Heart left ventricle (tissue), 16 donors: ENCODE data around the gene ZNF341. TPM values are rescaled to one million over a fixed set of nuclear protein-coding genes. Genes with fewer than 3 reads are reported as not detected.

Source experiments
- ATAC-seq, 4 donors: fragments of 200-7000 bp; cut with Tn5 transposase; one replicate each; pipeline ENCODE4 v1.9.1; 2020 to 2022; ENCODE audit warnings: moderate library complexity in 4 of 4, mild to moderate bottlenecking in 3 of 4, moderate number of reproducible peaks in 1 of 4
- DNase-seq, 5 donors: peaks; one replicate each; pipeline ENCODE4 v3.0.0-alpha.2; 2020
- H3K27ac ChIP-seq, 12 donors: fragments of 200-600 bp; sonication (generic) in 4 of 12; one replicate each; pipeline versions ENCODE4 v1.5.0 to v1.8.0; 2016 to 2022; ENCODE audit warnings: mild to moderate bottlenecking in 2 of 12
- H3K27me3 ChIP-seq, 9 donors: fragments of 200-600 bp; sonication (generic) in 2 of 9; one replicate each; pipeline versions ENCODE4 v1.5.1 to v1.8.0; 2016 to 2022; ENCODE audit warnings: mild to moderate bottlenecking in 3 of 9
- H3K36me3 ChIP-seq, 9 donors: fragments of 200-600 bp; sonication (generic) in 2 of 9; one replicate each; pipeline versions ENCODE4 v1.5.0 to v1.8.0; 2018 to 2022; ENCODE audit warnings: mild to moderate bottlenecking in 2 of 9
- H3K4me1 ChIP-seq, 12 donors: fragments of 200-600 bp; sonication (generic) in 4 of 12; one replicate each; pipeline versions ENCODE4 v1.5.0 to v1.8.0; 2016 to 2022; ENCODE audit warnings: mild to moderate bottlenecking in 3 of 12
- H3K4me3 ChIP-seq, 12 donors: fragments of 200-600 bp; sonication (generic) in 4 of 12; one replicate each; pipeline versions ENCODE4 v1.5.0 to v1.8.0; 2017 to 2022; ENCODE audit warnings: mild to moderate bottlenecking in 9 of 12, moderate library complexity in 4 of 12
- H3K9me3 ChIP-seq, 12 donors: fragments of 200-600 bp; sonication (generic) in 4 of 12; one replicate each; pipeline versions ENCODE4 v1.5.0 to v1.8.0; 2016 to 2022; ENCODE audit warnings: mild to moderate bottlenecking in 1 of 12
- POLR2A ChIP-seq, 2 donors: fragments of 450-650 bp; IDR thresholded peaks; one replicate each; pipeline ENCODE4 v1.6.1; 2017; ENCODE audit warnings: antibody characterized with exemption in 2 of 2, mild to moderate bottlenecking in 2 of 2, moderate library complexity in 2 of 2
- WGBS, 4 donors: extraction: QIAGEN DNeasy Blood & Tissue Kit in 2 of 4; methylation state at CpG; one replicate each; pipeline versions ENCODE4 v1.1.5 to v1.1.7; 2013 to 2018; 5-methylcytosine and 5-hydroxymethylcytosine counted together
- intact Hi-C, 10 donors: fragments of 100-400 bp; cut with DNase I; formaldehyde crosslinking; loops; one replicate each; pipeline versions ENCODE4 v1.11.1 to v1.14.2; 2022
- polyA plus RNA-seq, 2 donors: library from polyadenylated mRNA; stranded (reverse); fragments of 200-250 nt; gene quantifications; one replicate each; pipeline ENCODE4 v1.2.3, GENCODE V29; 2013
- total RNA-seq, 9 donors: library from RNA; depleted of rRNA in 2 of 9; stranded (reverse); fragments of >200 nt in 2 of 9; fragmentation: NEBNext Ultra II Directional in 3 of 9; extraction: Animal tissue kit (Norgen Biotek cat#: 25700) in 3 of 9; gene quantifications; one replicate each; pipeline versions ENCODE4 v1.1.0 to v1.2.4, GENCODE V29; 2016 to 2023
- TF ChIP-seq, protein P1 (sequence below), 12 donors: fragments of 200-600 bp; sonication (generic) in 4 of 12; IDR thresholded peaks; one replicate each; pipeline versions ENCODE4 v1.5.0 to v1.8.0; 2018 to 2022; ENCODE audit warnings: antibody characterized with exemption in 12 of 12, mild to moderate bottlenecking in 5 of 12
- donor health status: ischemic (EF 13 %, LVEDD 7.1; RV severe dilation, severe dysfunction).
- donor health status: healthy with polysubstance abuse.
- donor health status: DM: no; HTN: yes; CAD: no.
- donor health status: DM: no; HTN: no; CAD: no.
- donor health status: ischemic (EF 25% LVEDD 6.9; RV normal size, moderate dysfunction).
- donor health status: ischemic (EF 25% LVEDD 5.7; RV mildly dilated, moderate dysfunction).
- donor health status: healthy.
- donor health status: DM: yes; HTN: yes; CAD: no.
- donor health status: ischemic (EF 35%, LVEDD 5.7; RV mildly dilated, moderate dysfunction).
- donor health status: nonischemic (EF 11% LVEDD 7.7; RV severe dilation, severe dysfunction).
- donor health status: DM: yes; HTN: yes; CAD: no.
- donor health status: PGD.
- donor health status: ischemic (EF 29% LVEDD 5.4; RV normal size, mild dysfunction).
- donor health status: nonischemic (EF 23%, LVEDD 6.1; RV moderate dilation, normal function).

Gene ZNF341
- total and polyA plus RNA-seq, 11 donors: 1.2 to 3.3 (median 1.7) TPM

- ATAC-seq (no peak), DNase-seq (no peak)
- Histone ChIP-seq H3K4me1 (peaks cover 0 to 13% (median 8%) of the 10 kb centered on the region in 12 donors), H3K36me3 (no peaks in the 10 kb centered on the region), H3K27ac (no peak overlapping the region), H3K4me3 (no peak overlapping the region), H3K27me3 (no peaks in the 10 kb centered on the region), H3K9me3 (no peaks in the 10 kb centered on the region)
- 92 to 93% (median 92%) methylated on average over 3 of the region's 3 CpGs for WGBS, 4 donors
- TF ChIP-seq POLR2A (IDR thresholded peaks at IDR 0.05): no peak
- intact Hi-C loops: loop anchor here in 1 of 10 donors (5.0 kb wide), 1 partner anchor 36 kb away; no protein-coding TSS in a partner anchor
Observed at GRCh38 chr20:33727806-33728205, 4.0 kb upstream of the ZNF341 start.

- Histone ChIP-seq H3K9me3 (no peaks in the 10 kb centered on the region), H3K4me1 (peaks cover 0 to 18% (median 12%) of the 10 kb centered on the region in 12 donors), H3K27me3 (no peaks in the 10 kb centered on the region), H3K27ac (no peak overlapping the region), H3K4me3 (no peak overlapping the region), H3K36me3 (no peaks in the 10 kb centered on the region)
- no peak for DNase-seq
- WGBS, 4 donors: 84 to 89% (median 87%) methylated on average over 2 of the region's 2 CpGs
- TF ChIP-seq, protein P1, sequence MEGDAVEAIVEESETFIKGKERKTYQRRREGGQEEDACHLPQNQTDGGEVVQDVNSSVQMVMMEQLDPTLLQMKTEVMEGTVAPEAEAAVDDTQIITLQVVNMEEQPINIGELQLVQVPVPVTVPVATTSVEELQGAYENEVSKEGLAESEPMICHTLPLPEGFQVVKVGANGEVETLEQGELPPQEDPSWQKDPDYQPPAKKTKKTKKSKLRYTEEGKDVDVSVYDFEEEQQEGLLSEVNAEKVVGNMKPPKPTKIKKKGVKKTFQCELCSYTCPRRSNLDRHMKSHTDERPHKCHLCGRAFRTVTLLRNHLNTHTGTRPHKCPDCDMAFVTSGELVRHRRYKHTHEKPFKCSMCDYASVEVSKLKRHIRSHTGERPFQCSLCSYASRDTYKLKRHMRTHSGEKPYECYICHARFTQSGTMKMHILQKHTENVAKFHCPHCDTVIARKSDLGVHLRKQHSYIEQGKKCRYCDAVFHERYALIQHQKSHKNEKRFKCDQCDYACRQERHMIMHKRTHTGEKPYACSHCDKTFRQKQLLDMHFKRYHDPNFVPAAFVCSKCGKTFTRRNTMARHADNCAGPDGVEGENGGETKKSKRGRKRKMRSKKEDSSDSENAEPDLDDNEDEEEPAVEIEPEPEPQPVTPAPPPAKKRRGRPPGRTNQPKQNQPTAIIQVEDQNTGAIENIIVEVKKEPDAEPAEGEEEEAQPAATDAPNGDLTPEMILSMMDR (IDR thresholded peaks at IDR 0.05): no peak
- TF ChIP-seq POLR2A (IDR thresholded peaks at IDR 0.05): no peak
- intact Hi-C loops: loop anchor here in 1 of 10 donors (5.0 kb wide), 1 partner anchor 36 kb away; no protein-coding TSS in a partner anchor
- ATAC-seq: no peak
Observed at GRCh38 chr20:33728463-33728862, 3.3 kb upstream of the ZNF341 start.

DNA sequence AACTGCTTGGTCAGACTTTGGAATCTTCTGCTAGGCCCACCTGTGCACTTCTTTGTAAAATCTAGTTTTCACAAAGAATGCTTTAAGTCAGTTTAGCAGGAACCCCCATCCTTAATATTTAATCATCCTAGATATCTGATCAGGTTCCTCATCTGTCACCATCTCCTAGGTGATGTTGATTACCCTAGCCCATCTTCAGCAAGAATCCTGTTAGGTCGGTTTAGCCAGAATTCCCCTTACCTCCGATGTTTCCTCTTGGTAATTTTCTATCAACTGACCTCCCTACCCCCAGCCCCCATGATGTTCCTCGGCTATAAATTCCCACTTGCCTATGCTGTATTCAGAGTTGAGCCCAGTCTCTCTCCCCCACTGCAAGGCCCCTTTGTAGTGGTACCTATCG, 2.7 kb upstream of the ZNF341 start:
- Histone ChIP-seq H3K27ac (no peak overlapping the region), H3K4me1 (peaks cover 0 to 24% (median 18%) of the 10 kb centered on the region in 12 donors), H3K36me3 (no peaks in the 10 kb centered on the region), H3K4me3 (no peak overlapping the region), H3K9me3 (no peaks in the 10 kb centered on the region), H3K27me3 (no peaks in the 10 kb centered on the region)
- DNase-seq (no peak), ATAC-seq (no peak)
- 74 to 84% (median 77%) methylated on average over 4 of the region's 4 CpGs for WGBS, 4 donors
- TF ChIP-seq POLR2A (IDR thresholded peaks at IDR 0.05): no peak
- TF ChIP-seq, protein P1 (IDR thresholded peaks at IDR 0.05): no peak
- intact Hi-C loops: loop anchor here in 1 of 10 donors (5.0 kb wide), 1 partner anchor 37 kb away; no protein-coding TSS in a partner anchor

GRCh38 chr20:33730946-33731692, 677 bp upstream of the ZNF341 start:
- TF ChIP-seq, protein P1 (IDR thresholded peaks at IDR 0.05): no peak
- TF ChIP-seq POLR2A (IDR thresholded peaks at IDR 0.05): no peak
- intact Hi-C loops: loop anchor here in 6 of 10 donors (5.0 kb wide), 5 partner anchors 59 to 274 kb away; partner anchors contain the start of genes NECAB3 (in 2 of the 6), ACTL10 (in 1 of the 6), CHMP4B (in 1 of the 6) and RALY (in 1 of the 6)
- DNase-seq (no peak), ATAC-seq (peak in 3 of 4 donors; percentile 1 to 6 (median 5))
- Histone ChIP-seq H3K27ac (peak overlapping the region; percentile 86 to 99 (median 92)), H3K9me3 (peaks cover 0 to 7% (median 3%) of the 10 kb centered on the region in 12 donors), H3K27me3 (no peaks in the 10 kb centered on the region), H3K4me1 (peaks cover 0 to 29% (median 20%) of the 10 kb centered on the region in 12 donors), H3K36me3 (no peaks in the 10 kb centered on the region), H3K4me3 (peak overlapping the region; percentile 42 to 71 (median 64))
- 77 to 81% (median 80%) methylated on average over 18 of the region's 18 CpGs for WGBS, 4 donors
